ENCODE measurements around the gene PLOD3. TPM values are rescaled to one million over a fixed set of nuclear protein-coding genes. Genes with fewer than 3 reads are reported as not detected.

PLOD3 gene
- total and polyA plus RNA-seq, 9 of the 15 experiments (the other 6 are each of a cell fraction or from before 2014, with no cell fraction given), result 2.8 to 101 (median 30.9) TPM

DNA sequence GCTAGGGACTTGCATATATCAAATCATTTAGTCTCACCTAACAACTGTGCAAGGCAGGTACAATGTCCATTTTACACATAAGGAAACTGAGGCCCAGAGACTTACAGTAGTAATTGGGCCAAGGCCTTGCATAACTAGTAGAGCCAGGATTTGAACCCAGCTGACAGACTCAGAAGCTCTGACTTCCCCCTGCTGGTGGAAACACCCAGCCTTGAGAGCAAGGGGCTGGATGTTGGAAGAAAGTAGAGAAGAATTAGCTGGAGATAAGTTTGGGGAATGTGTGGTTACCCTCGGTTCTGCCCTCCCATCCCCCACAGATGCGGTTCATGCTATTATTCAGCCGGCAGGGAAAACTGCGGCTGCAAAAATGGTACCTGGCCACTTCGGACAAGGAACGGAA, 61.1 kb downstream of the PLOD3 start (continued):
- TF ChIP-seq SLC30A9 (CRISPR knock-in tag; IDR thresholded peaks at IDR 0.05), result no peak
- TF ChIP-seq RBM14 (IDR thresholded peaks at IDR 0.05; ENCODE audit: borderline replicate concordance, insufficient read depth, low read depth, low read length), result no peak
- TF ChIP-seq MED1 (CRISPR knock-in tag; IDR thresholded peaks at IDR 0.05; ENCODE audit: borderline replicate concordance), result no peak
- TF ChIP-seq SIN3A (IDR thresholded peaks at IDR 0.05; ENCODE audit: borderline replicate concordance in 2 of 2, control insufficient read depth in 1 of 2, low read depth in 2 of 2, low read length in 2 of 2), result 0 out of 4 replicates have a peak, but pooled peaks of 1 of the 2 experiments have one; percentile 34
- TF ChIP-seq ZNF165 (CRISPR knock-in tag; IDR thresholded peaks at IDR 0.05; ENCODE audit: borderline replicate concordance), result no peak
- no peak for TF ChIP-seq STAT5B (CRISPR knock-in tag; IDR thresholded peaks at IDR 0.05)
- no peak for TF ChIP-seq ZNF431 (CRISPR knock-in tag; IDR thresholded peaks at IDR 0.05)
- peak; percentile 80 for TF ChIP-seq CEBPB (tag; IDR thresholded peaks at IDR 0.05)
- TF ChIP-seq HCFC1 (IDR thresholded peaks at IDR 0.05; ENCODE audit: low read depth, low read length), result no peak
- TF ChIP-seq SMC3 (conservative IDR thresholded peaks at IDR 0.05; ENCODE audit: insufficient read depth, low read depth, low read length), result no peak
- TF ChIP-seq ARHGAP35 (IDR thresholded peaks at IDR 0.05; ENCODE audit: partially characterized antibody), result no peak
- TF ChIP-seq NFIC (IDR thresholded peaks at IDR 0.05), result no peak
- TF ChIP-seq RAD21 (CRISPR knock-in tag; conservative IDR thresholded peaks at IDR 0.05 in 1 of 2, IDR thresholded peaks at IDR 0.05 in 1 of 2), result peak in 1 of 2 experiments; percentile 23; a peak in 2 of 4 replicates
- no peak for TF ChIP-seq TAL1 (IDR thresholded peaks at IDR 0.05)
- TF ChIP-seq GTF2F1 (IDR thresholded peaks at IDR 0.05; ENCODE audit: low read depth, low read length), result no peak
- TF ChIP-seq MTA3 (IDR thresholded peaks at IDR 0.05; ENCODE audit: borderline replicate concordance), result no peak
- TF ChIP-seq, protein P1, sequence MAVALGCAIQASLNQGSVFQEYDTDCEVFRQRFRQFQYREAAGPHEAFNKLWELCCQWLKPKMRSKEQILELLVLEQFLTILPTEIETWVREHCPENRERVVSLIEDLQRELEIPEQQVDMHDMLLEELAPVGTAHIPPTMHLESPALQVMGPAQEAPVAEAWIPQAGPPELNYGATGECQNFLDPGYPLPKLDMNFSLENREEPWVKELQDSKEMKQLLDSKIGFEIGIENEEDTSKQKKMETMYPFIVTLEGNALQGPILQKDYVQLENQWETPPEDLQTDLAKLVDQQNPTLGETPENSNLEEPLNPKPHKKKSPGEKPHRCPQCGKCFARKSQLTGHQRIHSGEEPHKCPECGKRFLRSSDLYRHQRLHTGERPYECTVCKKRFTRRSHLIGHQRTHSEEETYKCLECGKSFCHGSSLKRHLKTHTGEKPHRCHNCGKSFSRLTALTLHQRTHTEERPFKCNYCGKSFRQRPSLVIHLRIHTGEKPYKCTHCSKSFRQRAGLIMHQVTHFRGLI (CRISPR knock-in tag; IDR thresholded peaks at IDR 0.05), result no peak
- TF ChIP-seq ZNF133 (CRISPR knock-in tag; IDR thresholded peaks at IDR 0.05), result no peak
- TF ChIP-seq NR2C1 (IDR thresholded peaks at IDR 0.05), result no peak
- TF ChIP-seq NR2C1 (tag; IDR thresholded peaks at IDR 0.05), result no peak
- no peak for TF ChIP-seq SMAD3 (CRISPR knock-in tag; conservative IDR thresholded peaks at IDR 0.05)
- no peak for TF ChIP-seq TBP (optimal IDR thresholded peaks at IDR 0.05; ENCODE audit: low read depth, low read length)
- no peak for TF ChIP-seq RBM15 (IDR thresholded peaks at IDR 0.05; ENCODE audit: insufficient read depth, low read length)
- peak; percentile 36; the same call in 1 of the 2 replicates for TF ChIP-seq ZFX (CRISPR knock-in tag; IDR thresholded peaks at IDR 0.05)
- no peak for TF ChIP-seq WHSC1 (IDR thresholded peaks at IDR 0.05; ENCODE audit: low read length)
- no peak for TF ChIP-seq CBX3 (IDR thresholded peaks at IDR 0.05; ENCODE audit: borderline replicate concordance in 1 of 2, low read length in 2 of 2)
- TF ChIP-seq GABPB2 (CRISPR knock-in tag; conservative IDR thresholded peaks at IDR 0.05), result no peak
- TF ChIP-seq IRF2 (CRISPR knock-in tag; IDR thresholded peaks at IDR 0.05), result no peak
- no peak for TF ChIP-seq ILK (tag; IDR thresholded peaks at IDR 0.05; ENCODE audit: borderline replicate concordance, low read depth)
- TF ChIP-seq COPS2 (conservative IDR thresholded peaks at IDR 0.05), result no peak
- TF ChIP-seq CBX1 (IDR thresholded peaks at IDR 0.05; ENCODE audit: low read depth), result no peak
- no peak for TF ChIP-seq HOXB6 (CRISPR knock-in tag; IDR thresholded peaks at IDR 0.05; ENCODE audit: borderline replicate concordance)

Measured in K562 (cell line).